HEK293 (cell line): Measurements from ENCODE around the gene P3H4.
"Not testable (repeated sequence)": the region's sequence is repeated elsewhere in the genome, so short reads cannot be mapped to it uniquely, and the experiment has no call there.

Experiments
- CTCF ChIA-PET: fragments of 350-600 bp; formaldehyde crosslinking; extraction: SDS; loops from one replicate; lab custom pipeline; 2021; ENCODE audit warnings: antibody characterized with exemption; lab: Yijun Ruan, JAX
- POLR2A ChIA-PET: fragments of 300-600 bp; formaldehyde crosslinking; extraction: SDS; loops from one replicate; lab custom pipeline; 2020; ENCODE audit warnings: antibody characterized with exemption, inconsistent platforms; lab: Yijun Ruan, JAX
- H3K27ac ChIP-seq: fragments of 200-500 bp; sonication (Bioruptor generic); 2 replicates; pipeline ENCODE4 v1.5.1; 2014; ENCODE audit warnings: low read depth, low read length, control low read depth, inconsistent platforms; ENCODE audit errors: extremely low read depth
- H3K36me3 ChIP-seq, 2 experiments: fragments of 200-500 bp in 1 of 2; sonication (Bioruptor generic) in 1 of 2; 1 replicate in 1 of 2; 2 replicates in 1 of 2; pipeline ENCODE4 v1.5.1; 2014 to 2017; ENCODE audit warnings: inconsistent platforms in 2 of 2, low read length in 2 of 2; ENCODE audit not compliant: control insufficient read depth in 2 of 2, insufficient read depth in 1 of 2
- H3K4me1 ChIP-seq: fragments of 200-500 bp; sonication (Bioruptor generic); 2 replicates; pipeline ENCODE4 v1.5.1; 2014; ENCODE audit warnings: mild to moderate bottlenecking, low read length, inconsistent platforms; ENCODE audit not compliant: control insufficient read depth, insufficient read depth
- H3K4me3 ChIP-seq: 2 replicates; pipeline ENCODE4 v1.5.1; 2011; ENCODE audit warnings: low read depth, mild to moderate bottlenecking, control low read depth, low read length, moderate library complexity
- H3K9me3 ChIP-seq: fragments of 200-500 bp; sonication (Bioruptor generic); 2 replicates; pipeline ENCODE4 v1.5.1; 2014; ENCODE audit warnings: low read depth, low read length, inconsistent platforms; ENCODE audit not compliant: control insufficient read depth, insufficient read depth
- GFI1B ChIP-seq: fragments of 450-650 bp; formaldehyde crosslinking; IDR thresholded peaks from 2 replicates; pipeline ENCODE4 v1.5.1; 2016; ENCODE audit warnings: missing biosample characterization, missing genetic modification characterization
- IKZF3 ChIP-seq: fragments of 450-650 bp; IDR thresholded peaks from 2 replicates; pipeline ENCODE4 v1.5.0; 2018; ENCODE audit warnings: missing biosample characterization, mild to moderate bottlenecking, missing genetic modification characterization, moderate library complexity
- KLF1 ChIP-seq: fragments of 450-650 bp; formaldehyde crosslinking; IDR thresholded peaks from 2 replicates; pipeline ENCODE4 v1.5.1; 2016; ENCODE audit warnings: missing biosample characterization, missing genetic modification characterization
- ZBTB20 ChIP-seq: fragments of 450-650 bp; formaldehyde crosslinking; IDR thresholded peaks from 2 replicates; pipeline ENCODE4 v1.5.1; 2016; ENCODE audit warnings: missing biosample characterization, missing genetic modification characterization
- ZIC2 ChIP-seq: fragments of 450-650 bp; formaldehyde crosslinking; IDR thresholded peaks from 2 replicates; pipeline ENCODE4 v1.5.1; 2016; ENCODE audit warnings: missing biosample characterization, missing genetic modification characterization
- ZNF121 ChIP-seq: fragments of 450-650 bp; formaldehyde crosslinking; IDR thresholded peaks from 2 replicates; pipeline ENCODE4 v1.5.1; 2016; ENCODE audit warnings: missing biosample characterization, missing genetic modification characterization
- ZNF248 ChIP-seq: fragments of 450-650 bp; formaldehyde crosslinking; IDR thresholded peaks from 2 replicates; pipeline ENCODE4 v1.5.1; 2017; ENCODE audit warnings: missing biosample characterization, missing genetic modification characterization
- ZNF292 ChIP-seq: fragments of 450-650 bp; formaldehyde crosslinking; IDR thresholded peaks from 2 replicates; pipeline ENCODE4 v1.5.1; 2016; ENCODE audit warnings: low read depth, missing biosample characterization, missing genetic modification characterization, borderline replicate concordance
- ZNF341 ChIP-seq: fragments of 450-650 bp; formaldehyde crosslinking; IDR thresholded peaks from 2 replicates; pipeline ENCODE4; 2016; ENCODE audit warnings: low read depth, missing biosample characterization, missing genetic modification characterization
- ZNF426 ChIP-seq: fragments of 450-650 bp; formaldehyde crosslinking; IDR thresholded peaks from 2 replicates; pipeline ENCODE4 v1.5.1; 2017; ENCODE audit warnings: missing biosample characterization, missing genetic modification characterization, mild to moderate bottlenecking, inconsistent platforms, moderate library complexity
- ZNF433 ChIP-seq: fragments of 450-650 bp; formaldehyde crosslinking; IDR thresholded peaks from 2 replicates; pipeline ENCODE4 v1.5.1; 2016; ENCODE audit warnings: missing biosample characterization, missing genetic modification characterization, low read depth
- ZXDB ChIP-seq: fragments of 450-650 bp; formaldehyde crosslinking; IDR thresholded peaks from 2 replicates; pipeline ENCODE4 v1.5.1; 2016; ENCODE audit warnings: missing biosample characterization, missing genetic modification characterization

Gene P3H4

GRCh38 chr17:41777574-41778188 lies 34.1 kb downstream of the P3H4 start (continued):
- peak; percentile 62 for TF ChIP-seq ZNF341 (tag by site-specific recombination)
- peak; percentile 44; the same call in 1 of the 2 replicates for TF ChIP-seq ZBTB20 (tag by site-specific recombination)
- peak; percentile 99 for TF ChIP-seq ZIC2 (tag by site-specific recombination)
- no peak for TF ChIP-seq ZNF433 (tag by site-specific recombination)
- no peak for TF ChIP-seq ZNF248 (tag by site-specific recombination)
- no peak for TF ChIP-seq ZXDB (tag by site-specific recombination)

GRCh38 chr17:41777157-41777573 lies 34.6 kb downstream of the P3H4 start:
- ChIA-PET CTCF (interaction anchor here (0.7 to 6.4 kb wide), 13 partner anchors 9 to 87 kb away, joined by 3 to 48 read pairs (median 4); partner anchors contain the start of gene JUP), POLR2A (interaction anchor here (0.6 to 3.0 kb wide), 13 partner anchors 9 to 267 kb away, joined by 3 to 66 read pairs (median 4); partner anchors contain the start of genes FKBP10, JUP and ODAD4)
- Histone ChIP-seq H3K9me3 (no peaks in the 10 kb centered on the region), H3K4me1 (peaks cover 14% of the 10 kb centered on the region), H3K4me3 (no peak overlapping the region), H3K36me3 (peaks cover 0 to 40% of the 10 kb centered on the region in 2 experiments; a peak in 2 of 3 replicates), H3K27ac (peak overlapping the region; percentile 78)
- TF ChIP-seq GFI1B (tag by site-specific recombination) (no peak), ZNF292 (tag by site-specific recombination) (no peak), ZIC2 (tag by site-specific recombination) (0 out of 2 replicates have a peak, but pooled peaks have one; percentile 8)

GRCh38 chr17:41776262-41776900 lies 35.4 kb downstream of the P3H4 start:
- H3K9me3 ChIP-seq, H3K4me3 ChIP-seq, H3K27ac ChIP-seq: not testable (repeated sequence)
- Histone ChIP-seq H3K36me3 (peaks cover 0 to 45% of the 10 kb centered on the region in 2 experiments; a peak in 2 of 3 replicates), H3K4me1 (peaks cover 14% of the 10 kb centered on the region)
- ChIA-PET POLR2A (interaction anchor here (0.6 to 3.0 kb wide), 5 partner anchors 10 to 268 kb away, joined by 3 to 66 read pairs (median 4); partner anchors contain the start of gene JUP), CTCF (interaction anchor here (0.7 to 6.4 kb wide), 7 partner anchors 10 to 34 kb away, joined by 3 to 48 read pairs (median 4); partner anchors contain the start of gene JUP)
- TF ChIP-seq ZNF121 (tag by site-specific recombination): peak; percentile 73; the same call in 1 of the 2 replicates
- TF ChIP-seq, all 188 proteins: peak for 1; not testable (repeated sequence) for 187

DNA sequence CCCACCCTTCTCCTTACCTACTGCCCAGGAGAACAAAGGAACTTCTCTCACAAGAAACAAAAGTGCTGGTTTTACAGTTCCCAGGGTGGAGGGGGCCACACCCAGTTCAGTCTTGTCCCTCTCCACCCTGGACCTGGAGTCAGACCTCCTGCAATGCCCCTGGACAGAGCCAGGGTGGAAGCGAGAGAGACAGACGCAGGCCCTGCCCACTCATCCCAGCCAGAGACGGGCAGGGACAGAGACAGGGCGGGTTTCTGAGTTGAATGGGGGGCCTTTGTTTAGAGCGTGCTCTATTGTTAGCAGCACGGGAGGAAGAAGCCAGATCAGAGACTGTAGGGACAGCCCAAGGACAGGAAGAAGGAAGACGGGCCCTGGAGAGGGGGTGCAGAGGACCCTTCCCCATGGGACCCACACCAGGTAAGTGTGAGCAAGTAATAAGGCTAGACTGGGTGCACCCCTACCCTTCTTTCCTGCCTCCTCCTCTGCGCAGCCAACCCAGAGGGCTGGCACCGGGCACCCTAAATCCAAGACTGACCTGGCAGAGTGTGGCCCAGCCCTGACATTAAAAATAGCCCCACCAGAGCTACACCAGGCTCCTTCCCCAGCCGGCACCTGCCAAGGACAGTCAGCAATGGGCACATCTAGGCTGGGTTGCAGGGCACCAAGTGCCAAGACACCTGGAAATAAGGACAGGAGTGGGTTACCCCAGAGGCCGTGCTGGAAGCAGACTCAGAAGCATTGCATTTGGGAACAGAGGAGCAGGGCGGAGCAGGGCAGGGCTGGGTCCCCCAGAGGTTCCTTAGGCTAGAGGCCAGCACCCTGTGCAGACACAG lies 36.1 kb downstream of the P3H4 start:
- peaks cover 5 to 52% of the 10 kb centered on the region in 2 experiments; a peak in 2 of 3 replicates for H3K36me3 ChIP-seq
- H3K4me1 ChIP-seq: peaks cover 14% of the 10 kb centered on the region
- H3K4me3 ChIP-seq: no peak overlapping the region
- ChIA-PET CTCF (interaction anchor here (0.7 to 6.4 kb wide), 2 partner anchors 10 to 15 kb away, joined by 4 to 48 read pairs; partner anchors contain the start of gene JUP), POLR2A (interaction anchor here (3.0 to 4.5 kb wide), 2 partner anchors 10 to 11 kb away, joined by 60 to 66 read pairs; partner anchors contain the start of gene JUP)
- no peak overlapping the region for H3K27ac ChIP-seq
- H3K9me3 ChIP-seq: no peaks in the 10 kb centered on the region
- peak; percentile 79 for TF ChIP-seq KLF1
- TF ChIP-seq ZNF426: no peak

DNA sequence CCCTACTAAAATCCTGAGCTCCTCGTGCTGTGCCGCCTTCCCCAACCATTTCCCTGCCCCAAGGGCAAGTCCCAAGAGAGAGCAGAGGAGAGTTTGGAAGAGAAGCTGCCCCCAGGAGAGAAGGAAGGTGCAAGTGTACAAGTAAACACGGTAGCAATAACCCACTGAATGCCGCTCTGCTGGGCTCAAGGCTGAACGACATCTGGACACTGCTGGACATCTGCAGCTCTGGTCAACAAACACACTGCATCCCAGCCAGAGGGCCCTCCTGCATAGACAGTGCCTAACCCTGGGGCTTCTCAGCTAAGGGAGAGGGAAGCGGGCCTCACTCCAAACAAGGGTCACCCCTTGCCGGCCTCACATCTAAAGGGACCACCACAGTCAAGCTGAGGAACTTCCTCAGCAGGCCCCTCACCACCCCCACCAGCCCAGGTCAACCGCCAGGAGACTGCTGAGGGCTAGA lies 38.0 kb downstream of the P3H4 start:
- Histone ChIP-seq H3K27ac (no peak overlapping the region), H3K36me3 (peaks cover 5 to 71% of the 10 kb centered on the region in 2 experiments; a peak in 2 of 3 replicates), H3K4me1 (peaks cover 14% of the 10 kb centered on the region), H3K9me3 (no peaks in the 10 kb centered on the region), H3K4me3 (no peak overlapping the region)
- TF ChIP-seq IKZF3 (tag by site-specific recombination) (no peak), ZIC2 (tag by site-specific recombination) (peak; percentile 74)
- POLR2A ChIA-PET: interaction anchor here (0.6 to 4.5 kb wide), 9 partner anchors 12 to 198 kb away, joined by 3 to 60 read pairs (median 5); partner anchors contain the start of genes FKBP10, HAP1 and JUP
- CTCF ChIA-PET: interaction anchor here (0.6 to 6.4 kb wide), 5 partner anchors 9 to 340 kb away, joined by 3 to 48 read pairs (median 5); partner anchors contain the start of genes JUP and P3H4
